K562 (cell line): ENCODE data around the gene IPO11. TPM values are rescaled to one million over a fixed set of nuclear protein-coding genes. Genes with fewer than 3 reads are reported as not detected.

Source experiments
- ADNP ChIP-seq: fragments of 200-800 bp; sonication (Bioruptor generic); IDR thresholded peaks from 2 replicates; pipeline ENCODE4 v1.6.1; 2016; ENCODE audit warnings: missing genetic modification characterization, missing compliant biosample characterization
- BRCA1 ChIP-seq, 2 experiments: fragments of 450-650 bp in 1 of 2; sonication (generic) in 1 of 2; formaldehyde crosslinking in 1 of 2; IDR thresholded peaks; 2 replicates each; pipeline versions ENCODE4 v1.5.0 to v1.6.1; 2017 to 2020; ENCODE audit warnings: mild to moderate bottlenecking in 1 of 2, missing genetic modification reagents in 1 of 2
- CSDE1 ChIP-seq, 2 experiments: fragments of 450-650 bp; IDR thresholded peaks; 2 replicates each; pipeline ENCODE4 v1.6.1; 2016; ENCODE audit warnings: mild to moderate bottlenecking in 1 of 2
- DDX20 ChIP-seq: fragments of 450-650 bp; IDR thresholded peaks from 2 replicates; pipeline ENCODE4 v1.6.1; 2016; ENCODE audit warnings: missing genetic modification characterization, low read depth, mild to moderate bottlenecking, missing compliant biosample characterization, moderate library complexity
- DPF2 ChIP-seq: fragments of 450-650 bp; IDR thresholded peaks from 2 replicates; pipeline ENCODE4 v1.6.1; 2016
- ELF1 ChIP-seq: fragments of 200-800 bp; sonication (Bioruptor generic); IDR thresholded peaks from 2 replicates; pipeline ENCODE4 v1.6.1; 2016; ENCODE audit warnings: missing genetic modification characterization, missing compliant biosample characterization
- FOSL1 ChIP-seq: fragments of 200-800 bp; sonication (Bioruptor generic); conservative IDR thresholded peaks from 2 replicates; pipeline ENCODE4 v1.6.1; 2016; ENCODE audit warnings: missing genetic modification characterization, missing compliant biosample characterization
- FOXA1 ChIP-seq: fragments of 450-650 bp; IDR thresholded peaks from 2 replicates; pipeline ENCODE4 v1.6.1; 2016; ENCODE audit warnings: mild to moderate bottlenecking, borderline replicate concordance
- FUS ChIP-seq: fragments of 200-400 bp; formaldehyde crosslinking; optimal IDR thresholded peaks from 2 replicates; pipeline ENCODE3; 2017; ENCODE audit warnings: low read depth, low read length
- GATAD2A ChIP-seq: fragments of 450-650 bp; IDR thresholded peaks from 2 replicates; pipeline ENCODE4 v1.6.1; 2017
- HDAC1 ChIP-seq, 2 experiments: fragments of 450-650 bp; IDR thresholded peaks; 2 replicates each; pipeline ENCODE4 v1.6.1; 2016 to 2017; ENCODE audit warnings: inconsistent platforms in 1 of 2, mild to moderate bottlenecking in 1 of 2, moderate library complexity in 1 of 2
- JUN ChIP-seq, 2 experiments: sonication (generic) in 1 of 2; formaldehyde crosslinking in 1 of 2; IDR thresholded peaks; 2 replicates each; pipeline versions ENCODE4 v1.6.1 to v1.8.0; 2012 to 2022; ENCODE audit warnings: borderline replicate concordance in 2 of 2, mild to moderate bottlenecking in 2 of 2, improper control_type of control experiment in 1 of 2, low read depth in 1 of 2, low read length in 1 of 2, missing genetic modification reagents in 1 of 2
- KAT2B ChIP-seq: IDR thresholded peaks from one replicate; pipeline ENCODE4 v1.6.1; 2012; ENCODE audit warnings: low read depth, mild to moderate bottlenecking, control low read depth, inconsistent platforms, low read length, moderate library complexity
- LEF1 ChIP-seq: fragments of 450-650 bp; IDR thresholded peaks from 2 replicates; pipeline ENCODE4 v1.6.1; 2016; ENCODE audit warnings: mild to moderate bottlenecking
- MAFK ChIP-seq: IDR thresholded peaks from 2 replicates; pipeline ENCODE4 v1.6.1; 2011; ENCODE audit warnings: low read length, improper control_type of control experiment
- NR4A1 ChIP-seq, 2 experiments: fragments of 250-450 bp in 1 of 2; fragments of 450-650 bp in 1 of 2; sonication (Bioruptor Pico) in 1 of 2; IDR thresholded peaks; 2 replicates each; pipeline versions ENCODE4 v1.4.0 to v1.6.1; 2016 to 2020; ENCODE audit warnings: mild to moderate bottlenecking in 2 of 2, missing compliant biosample characterization in 1 of 2, missing genetic modification characterization in 1 of 2, moderate library complexity in 1 of 2
- POLR2A ChIP-seq: fragments of 450-650 bp; conservative IDR thresholded peaks from 2 replicates; pipeline ENCODE4 v1.6.1; 2016
- RBM14 ChIP-seq: fragments of 200-400 bp; formaldehyde crosslinking; IDR thresholded peaks from 2 replicates; pipeline ENCODE4 v1.6.1; 2018; ENCODE audit warnings: low read depth, mild to moderate bottlenecking, low read length, moderate library complexity, borderline replicate concordance; ENCODE audit not compliant: insufficient read depth
- SRSF1 ChIP-seq: fragments of 200-400 bp; formaldehyde crosslinking; IDR thresholded peaks from 2 replicates; pipeline ENCODE4 v1.6.1; 2017; ENCODE audit warnings: mild to moderate bottlenecking, low read depth, low read length, moderate library complexity
- TAF15 ChIP-seq: fragments of 200-400 bp; formaldehyde crosslinking; IDR thresholded peaks from 2 replicates; pipeline ENCODE4 v1.6.1; 2017; ENCODE audit warnings: mild to moderate bottlenecking, low read depth, low read length, moderate library complexity
- TAF7 ChIP-seq: fragments of 450-650 bp; IDR thresholded peaks from 2 replicates; pipeline ENCODE4 v1.6.1; 2016; ENCODE audit warnings: missing genetic modification characterization, missing compliant biosample characterization
- TEAD4 ChIP-seq, 2 experiments: sonication (generic) in 1 of 2; formaldehyde crosslinking in 1 of 2; IDR thresholded peaks; 2 replicates each; pipeline versions ENCODE4 v1.6.1 to v1.8.0; 2012 to 2022; ENCODE audit warnings: borderline replicate concordance in 1 of 2, inconsistent platforms in 1 of 2, low read length in 1 of 2, mild to moderate bottlenecking in 1 of 2, missing genetic modification reagents in 1 of 2
- ZBTB1 ChIP-seq: sonication (generic); formaldehyde crosslinking; IDR thresholded peaks from 2 replicates; pipeline ENCODE4 v1.8.1; 2023; ENCODE audit warnings: missing genetic modification reagents, low read depth, mild to moderate bottlenecking, borderline replicate concordance
- ZBTB8A ChIP-seq: fragments of 450-650 bp; IDR thresholded peaks from 2 replicates; pipeline ENCODE4 v1.6.1; 2018; ENCODE audit warnings: mild to moderate bottlenecking, moderate library complexity; ENCODE audit not compliant: partially characterized antibody
- ZFP36 ChIP-seq: fragments of 150-350 bp; IDR thresholded peaks from 2 replicates; pipeline ENCODE4 v1.6.1; 2018; ENCODE audit warnings: low read length, low read depth; ENCODE audit not compliant: partially characterized antibody
- ZNF263 ChIP-seq: sonication (generic); formaldehyde crosslinking; IDR thresholded peaks from 2 replicates; pipeline ENCODE4 v1.8.0; 2022; ENCODE audit warnings: mild to moderate bottlenecking, missing genetic modification reagents, borderline replicate concordance
- ZNF347 ChIP-seq: fragments of 450-650 bp; formaldehyde crosslinking; IDR thresholded peaks from 2 replicates; pipeline ENCODE4 v1.4.0; 2020; ENCODE audit warnings: low read depth, mild to moderate bottlenecking, moderate library complexity
- ZNF444 ChIP-seq: fragments of 250-450 bp; sonication (Bioruptor Pico); IDR thresholded peaks from 2 replicates; pipeline ENCODE4 v1.4.0; 2020; ENCODE audit warnings: mild to moderate bottlenecking, moderate library complexity
- ZNF766 ChIP-seq: fragments of 200-800 bp; sonication (Bioruptor generic); conservative IDR thresholded peaks from 2 replicates; pipeline ENCODE4 v1.6.1; 2016; ENCODE audit warnings: missing genetic modification characterization, missing compliant biosample characterization
- ZNF77 ChIP-seq: fragments of 250-450 bp; sonication (Bioruptor Pico); IDR thresholded peaks from 2 replicates; pipeline ENCODE4 v1.5.0; 2020
- polyA plus RNA-seq, 8 experiments: library from polyadenylated mRNA; depleted of rRNA in 4 of 8; stranded (reverse) in 5 of 8; unstranded in 3 of 8; fragments of >200 nt; fragmentation: Nextera tagmentation in 2 of 8; fragmentation: Illumina TruSeq in 1 of 8; extraction: Ambion mirVana in 2 of 8; extraction: Trizol in 1 of 8; gene quantifications; 2 replicates each; pipeline versions ENCODE4 v1.2.1 to v1.2.3, GENCODE V29; 2011 to 2014; ENCODE audit warnings: inconsistent platforms in 1 of 8, missing spikeins in 1 of 8
- total RNA-seq, 7 experiments: library from RNA; depleted of rRNA in 6 of 7; stranded (reverse); fragments of >200 nt in 6 of 7; fragmentation: Illumina TruSeq in 2 of 7; extraction: Trizol in 2 of 7; gene quantifications; 2 replicates each; pipeline versions ENCODE4 v1.2.1 to v1.2.3, GENCODE V29; 2011 to 2021; ENCODE audit warnings: low replicate concordance in 1 of 7
- TF ChIP-seq, protein P1 (sequence below): fragments of 250-450 bp; sonication (Bioruptor Pico); IDR thresholded peaks from 2 replicates; pipeline ENCODE4 v1.5.0; 2020; ENCODE audit warnings: mild to moderate bottlenecking

The IPO11 gene
- total and polyA plus RNA-seq, 9 of the 15 experiments (the other 6 are each of a cell fraction or from before 2014, with no cell fraction given): 38.7 to 96.0 (median 70.9) TPM

DNA sequence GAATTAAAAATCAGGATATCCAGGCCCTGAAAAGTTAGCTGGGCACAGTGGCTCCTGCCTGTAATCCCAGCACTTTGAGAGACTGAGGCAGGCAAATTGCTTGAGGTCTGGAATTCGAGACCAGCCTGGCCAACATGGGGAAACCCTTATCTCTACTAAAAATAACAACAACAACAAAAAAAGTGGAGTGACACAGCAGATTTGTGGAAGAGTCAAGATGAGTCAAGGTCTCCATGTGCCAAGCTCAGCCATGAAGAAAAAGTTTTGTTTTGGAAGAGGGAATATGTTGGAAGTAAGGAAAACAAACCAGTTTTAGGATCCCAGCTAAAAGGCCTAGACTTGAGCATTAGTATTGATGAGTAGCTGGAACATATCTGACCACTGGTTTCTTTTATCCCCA, 180.8 kb downstream of the IPO11 start (continued):
- no peak for TF ChIP-seq NR4A1 (CRISPR knock-in tag; IDR thresholded peaks at IDR 0.05)
- no peak for TF ChIP-seq NR4A1 (tag; IDR thresholded peaks at IDR 0.05)
- TF ChIP-seq MAFK: peak; percentile 70
- no peak for TF ChIP-seq ELF1 (tag)
- no peak for TF ChIP-seq ZNF766
- no peak for TF ChIP-seq FUS
- no peak for TF ChIP-seq LEF1
- TF ChIP-seq ZNF77: no peak
- TF ChIP-seq ADNP (tag): no peak
- TF ChIP-seq RBM14: no peak
- no peak for TF ChIP-seq SRSF1
- peak in 1 of 2 experiments; percentile 32; a peak in 1 of 4 replicates for TF ChIP-seq HDAC1 (IDR thresholded peaks at IDR 0.05)
- TF ChIP-seq BRCA1 (IDR thresholded peaks at IDR 0.05): no peak
- no peak for TF ChIP-seq BRCA1 (CRISPR knock-in tag; IDR thresholded peaks at IDR 0.05)
- no peak for TF ChIP-seq TEAD4 (IDR thresholded peaks at IDR 0.05; ENCODE audit: low read length)
- TF ChIP-seq TEAD4 (CRISPR knock-in tag; IDR thresholded peaks at IDR 0.05; ENCODE audit: borderline replicate concordance): no peak
- no peak for TF ChIP-seq ZFP36
- no peak for TF ChIP-seq ZBTB1
- no peak for TF ChIP-seq KAT2B
- no peak for TF ChIP-seq JUN (IDR thresholded peaks at IDR 0.05; ENCODE audit: borderline replicate concordance, low read depth, low read length)
- TF ChIP-seq JUN (CRISPR knock-in tag; IDR thresholded peaks at IDR 0.05; ENCODE audit: borderline replicate concordance): no peak
- no peak for TF ChIP-seq ZNF263 (CRISPR knock-in tag)
- TF ChIP-seq DPF2: peak; percentile 75
- TF ChIP-seq GATAD2A: no peak
- no peak for TF ChIP-seq ZNF444 (CRISPR knock-in tag)
- no peak for TF ChIP-seq ZNF347 (CRISPR knock-in tag)
- TF ChIP-seq, protein P1, sequence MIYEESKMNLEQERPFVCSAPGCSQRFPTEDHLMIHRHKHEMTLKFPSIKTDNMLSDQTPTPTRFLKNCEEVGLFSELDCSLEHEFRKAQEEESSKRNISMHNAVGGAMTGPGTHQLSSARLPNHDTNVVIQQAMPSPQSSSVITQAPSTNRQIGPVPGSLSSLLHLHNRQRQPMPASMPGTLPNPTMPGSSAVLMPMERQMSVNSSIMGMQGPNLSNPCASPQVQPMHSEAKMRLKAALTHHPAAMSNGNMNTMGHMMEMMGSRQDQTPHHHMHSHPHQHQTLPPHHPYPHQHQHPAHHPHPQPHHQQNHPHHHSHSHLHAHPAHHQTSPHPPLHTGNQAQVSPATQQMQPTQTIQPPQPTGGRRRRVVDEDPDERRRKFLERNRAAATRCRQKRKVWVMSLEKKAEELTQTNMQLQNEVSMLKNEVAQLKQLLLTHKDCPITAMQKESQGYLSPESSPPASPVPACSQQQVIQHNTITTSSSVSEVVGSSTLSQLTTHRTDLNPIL (CRISPR knock-in tag): no peak
- TF ChIP-seq FOXA1: no peak
- no peak for TF ChIP-seq POLR2A
- TF ChIP-seq ZBTB8A: no peak
- TF ChIP-seq CSDE1 (IDR thresholded peaks at IDR 0.05): no peak
- no peak for TF ChIP-seq DDX20 (tag)
- TF ChIP-seq TAF7 (tag): no peak
- TF ChIP-seq FOSL1 (tag): peak; percentile 77
- no peak for TF ChIP-seq TAF15
